Esophagus squamous epithelium (tissue), 4 donors: ENCODE results near the gene ATP10A.

Experiments
- POLR2A ChIP-seq, 4 donors: fragments of 450-650 bp; IDR thresholded peaks; one replicate each; pipeline ENCODE4 v1.6.1; 2017; ENCODE audit warnings: antibody characterized with exemption in 4 of 4, mild to moderate bottlenecking in 4 of 4, moderate library complexity in 3 of 4
- TF ChIP-seq, protein P1 (sequence below), 6 experiments: fragments of 450-650 bp in 4 of 6; fragments of 200-600 bp in 2 of 6; sonication (generic) in 2 of 6; IDR thresholded peaks; one replicate each; pipeline ENCODE4 v1.5.1; 2016 to 2019; ENCODE audit warnings: antibody characterized with exemption in 6 of 6, mild to moderate bottlenecking in 4 of 6, moderate library complexity in 4 of 6

GRCh38 chr15:25663515-25663914 is 199.6 kb downstream of the ATP10A start:
- TF ChIP-seq, protein P1, sequence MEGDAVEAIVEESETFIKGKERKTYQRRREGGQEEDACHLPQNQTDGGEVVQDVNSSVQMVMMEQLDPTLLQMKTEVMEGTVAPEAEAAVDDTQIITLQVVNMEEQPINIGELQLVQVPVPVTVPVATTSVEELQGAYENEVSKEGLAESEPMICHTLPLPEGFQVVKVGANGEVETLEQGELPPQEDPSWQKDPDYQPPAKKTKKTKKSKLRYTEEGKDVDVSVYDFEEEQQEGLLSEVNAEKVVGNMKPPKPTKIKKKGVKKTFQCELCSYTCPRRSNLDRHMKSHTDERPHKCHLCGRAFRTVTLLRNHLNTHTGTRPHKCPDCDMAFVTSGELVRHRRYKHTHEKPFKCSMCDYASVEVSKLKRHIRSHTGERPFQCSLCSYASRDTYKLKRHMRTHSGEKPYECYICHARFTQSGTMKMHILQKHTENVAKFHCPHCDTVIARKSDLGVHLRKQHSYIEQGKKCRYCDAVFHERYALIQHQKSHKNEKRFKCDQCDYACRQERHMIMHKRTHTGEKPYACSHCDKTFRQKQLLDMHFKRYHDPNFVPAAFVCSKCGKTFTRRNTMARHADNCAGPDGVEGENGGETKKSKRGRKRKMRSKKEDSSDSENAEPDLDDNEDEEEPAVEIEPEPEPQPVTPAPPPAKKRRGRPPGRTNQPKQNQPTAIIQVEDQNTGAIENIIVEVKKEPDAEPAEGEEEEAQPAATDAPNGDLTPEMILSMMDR (IDR thresholded peaks at IDR 0.05): no peak
- TF ChIP-seq POLR2A (IDR thresholded peaks at IDR 0.05): no peak
